GM19455 (cell line): Measurements from ENCODE around the gene UNC5A.

Source experiments
- ATAC-seq: cut with Tn5 transposase; IDR thresholded peaks from one replicate; pipeline ENCODE4 v1.9.1; 2021; ENCODE audit not compliant: unreplicated experiment

Gene UNC5A

DNA sequence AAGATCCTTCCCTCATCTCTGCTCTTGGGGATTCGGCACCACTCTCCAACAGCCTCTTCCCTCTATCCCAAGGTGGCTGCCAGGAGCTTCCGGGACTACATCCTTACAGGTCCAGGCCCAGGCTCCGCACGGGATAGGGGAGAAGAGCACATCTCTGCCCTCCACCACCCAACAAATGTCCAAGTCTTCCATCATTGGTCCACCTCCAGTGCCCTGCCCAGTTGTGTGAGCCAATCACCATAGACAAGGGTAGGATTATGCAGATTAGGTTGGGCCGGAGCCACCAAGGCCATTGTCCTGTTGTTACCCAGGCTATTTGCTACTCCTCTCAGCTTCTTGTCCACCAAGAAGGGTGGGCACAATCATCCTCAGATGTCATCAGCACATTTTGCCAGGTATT, 9.1 kb downstream of the UNC5A start:
- no peak for ATAC-seq

DNA sequence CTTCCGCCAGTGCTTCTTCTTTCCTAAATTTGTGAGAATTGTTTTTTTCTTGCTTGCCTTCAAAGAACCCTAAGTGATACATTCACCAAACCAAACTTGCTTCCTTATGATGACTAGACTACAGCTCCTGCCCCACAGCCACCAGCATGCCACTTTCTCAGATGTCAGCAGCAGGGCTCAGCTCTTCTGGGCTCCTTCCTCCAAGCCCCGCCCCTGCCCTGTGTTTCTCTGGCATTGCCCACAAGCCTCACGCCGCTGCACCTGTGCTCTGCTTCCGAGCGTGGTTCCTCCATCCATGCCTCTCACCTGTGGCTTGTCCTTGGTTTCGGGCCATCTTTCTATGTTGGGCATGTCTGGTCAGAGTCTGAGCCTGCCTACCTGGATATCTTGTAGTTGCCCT, 10.6 kb downstream of the UNC5A start:
- no peak for ATAC-seq

DNA sequence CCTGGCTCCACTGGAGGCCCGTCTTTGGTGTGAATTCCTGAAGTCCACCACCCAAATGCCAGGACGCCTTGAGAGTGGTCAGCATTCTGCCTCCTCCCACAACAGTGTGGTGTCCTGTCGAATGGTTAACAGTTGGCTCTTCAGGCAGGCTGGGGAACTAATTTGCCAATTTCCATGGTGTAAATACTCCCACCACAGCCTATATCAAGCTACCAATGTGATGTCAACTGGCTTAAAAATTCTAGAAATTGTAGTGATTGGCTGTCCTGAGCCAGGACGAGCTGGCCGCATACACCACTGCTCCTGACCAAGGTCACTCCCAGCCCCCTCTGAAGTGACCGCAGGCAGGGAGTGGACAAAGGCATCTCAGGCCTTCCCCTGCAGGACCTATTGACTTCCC, 11.1 kb downstream of the UNC5A start:
- no peak for ATAC-seq

DNA sequence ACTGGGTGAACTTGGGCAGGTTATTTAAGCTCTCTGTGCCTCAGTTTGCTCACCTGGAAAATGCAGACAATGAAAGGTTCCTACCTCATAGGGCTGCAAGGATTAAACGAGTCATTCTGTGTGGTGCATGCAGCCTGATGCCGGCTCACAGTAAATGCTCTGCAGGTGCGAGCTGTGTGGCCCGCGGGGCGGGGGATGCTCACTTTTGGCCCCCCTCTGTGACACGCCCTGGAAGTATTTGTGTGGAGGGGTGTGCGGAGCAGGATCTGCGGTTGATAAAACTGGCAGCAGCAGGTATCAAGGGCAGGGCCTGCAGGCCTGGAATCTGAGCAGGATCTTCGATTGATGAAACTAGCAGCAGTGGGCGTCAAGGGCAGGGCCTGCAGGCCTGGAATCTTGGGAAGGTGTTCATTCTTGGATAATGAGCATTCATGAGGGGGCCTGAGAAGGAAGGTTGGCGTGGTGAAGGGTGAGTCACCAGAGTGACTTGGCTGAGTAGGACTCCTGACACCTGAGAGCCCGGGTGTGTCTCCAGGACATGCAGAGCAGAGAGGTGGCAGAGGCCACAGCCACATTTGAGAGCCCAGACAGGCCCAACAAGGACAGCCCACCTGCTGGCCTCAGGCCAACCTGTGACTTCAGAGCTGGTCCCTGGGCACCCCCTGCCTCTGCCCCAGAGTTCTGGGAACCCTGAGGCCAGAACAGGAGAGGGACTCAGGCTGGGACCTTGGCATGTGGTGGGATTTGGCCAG, 11.9 kb downstream of the UNC5A start:
- no peak for ATAC-seq

DNA sequence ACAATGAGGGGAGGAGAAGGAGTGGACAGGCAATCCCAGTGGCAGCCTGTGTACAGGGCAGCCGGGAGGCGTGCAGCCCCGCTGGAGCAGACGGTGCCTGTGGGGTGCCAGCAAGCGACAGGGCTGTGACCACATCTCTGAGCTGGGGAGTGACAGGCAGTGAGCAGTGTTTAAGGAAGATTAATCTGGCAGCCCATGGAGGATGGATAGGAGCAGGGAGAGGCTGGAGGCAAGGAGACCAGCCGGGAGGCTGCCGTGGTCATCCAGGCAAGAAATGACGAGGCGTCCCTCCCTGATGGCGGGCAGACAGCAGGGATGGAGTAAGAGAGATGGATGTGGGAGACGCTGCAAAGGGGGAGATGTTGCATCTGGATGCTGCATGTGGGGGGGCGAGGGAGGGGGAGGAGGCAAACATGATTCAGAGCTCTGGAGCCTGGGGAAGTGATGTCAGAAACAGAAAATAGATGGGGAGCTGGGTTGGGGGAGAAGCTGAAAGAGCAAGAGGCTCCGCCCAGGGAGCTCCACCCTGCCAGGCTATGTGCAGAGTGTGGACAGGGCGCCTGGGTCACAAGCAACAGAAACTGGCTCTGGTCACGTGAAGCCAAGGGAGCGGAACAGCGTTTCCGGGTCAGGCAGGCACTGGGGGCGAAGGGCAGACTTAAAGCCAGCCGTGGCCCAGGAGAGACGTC, 12.6 kb downstream of the UNC5A start:
- no peak for ATAC-seq

DNA sequence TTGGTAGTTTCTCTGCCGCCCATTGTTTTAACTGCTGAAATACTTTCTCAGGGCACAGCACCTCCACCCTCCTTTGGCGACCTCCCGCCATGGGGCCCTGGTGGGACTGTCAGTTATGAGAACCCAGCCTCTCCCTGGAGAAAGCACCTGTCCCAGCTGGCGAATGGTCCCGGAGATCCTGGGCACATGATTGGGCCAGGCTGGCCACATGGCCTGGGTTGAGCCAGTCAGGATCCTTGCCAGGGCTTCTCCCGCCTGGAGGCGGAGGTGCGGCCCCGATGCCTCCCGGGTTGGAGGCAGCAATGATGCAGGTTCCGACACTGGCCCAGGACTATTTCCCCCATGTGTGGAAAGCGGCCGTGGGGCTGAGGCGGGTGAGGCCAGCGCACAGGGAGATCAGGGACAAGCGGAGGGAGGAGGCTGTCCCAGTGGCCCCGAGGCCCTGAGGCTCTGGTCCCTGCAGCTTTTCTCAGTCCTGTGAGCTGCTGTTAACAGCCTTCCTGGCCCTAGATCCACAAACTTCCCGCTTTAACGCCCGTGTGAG, 13.6 kb downstream of the UNC5A start:
- no peak for ATAC-seq

GRCh38 chr5:176824604-176825003, 14.2 kb downstream of the UNC5A start:
- no peak for ATAC-seq

GRCh38 chr5:176825234-176825633, 14.9 kb downstream of the UNC5A start:
- ATAC-seq: no peak

GRCh38 chr5:176825957-176826356, 15.6 kb downstream of the UNC5A start:
- no peak for ATAC-seq

DNA sequence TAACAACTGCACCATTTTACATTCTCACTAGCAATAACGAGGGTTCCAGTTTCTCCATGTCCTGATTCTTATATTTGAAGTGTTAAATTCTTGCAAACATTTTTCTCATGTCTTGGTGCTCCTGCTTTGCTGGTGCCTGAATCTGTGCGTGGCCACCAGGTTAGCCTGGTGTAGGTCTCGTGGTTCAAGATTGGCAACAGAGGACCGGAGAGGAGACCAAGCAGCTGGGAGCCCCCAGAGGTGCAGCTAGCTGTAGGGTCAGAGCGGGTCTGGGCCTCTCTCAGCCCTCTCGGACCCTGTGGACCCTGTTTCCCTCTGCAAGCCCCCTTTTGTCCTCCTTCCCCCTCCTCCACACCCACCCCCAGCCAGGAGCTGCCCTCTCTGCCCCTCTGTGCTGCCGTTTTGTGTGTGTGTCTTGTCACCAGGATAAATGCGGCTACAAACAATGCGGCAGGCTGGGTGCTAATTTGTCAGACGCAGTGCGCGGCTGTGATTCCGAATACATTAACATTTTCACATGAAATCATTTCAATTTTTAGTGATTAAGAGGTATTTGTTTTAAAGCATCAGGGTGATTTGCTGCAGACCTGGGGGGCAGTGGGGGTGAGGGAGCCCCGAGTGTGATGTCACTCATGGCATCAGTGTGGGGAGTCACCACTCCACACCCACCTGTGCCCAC, 17.5 kb downstream of the UNC5A start:
- no peak for ATAC-seq

DNA sequence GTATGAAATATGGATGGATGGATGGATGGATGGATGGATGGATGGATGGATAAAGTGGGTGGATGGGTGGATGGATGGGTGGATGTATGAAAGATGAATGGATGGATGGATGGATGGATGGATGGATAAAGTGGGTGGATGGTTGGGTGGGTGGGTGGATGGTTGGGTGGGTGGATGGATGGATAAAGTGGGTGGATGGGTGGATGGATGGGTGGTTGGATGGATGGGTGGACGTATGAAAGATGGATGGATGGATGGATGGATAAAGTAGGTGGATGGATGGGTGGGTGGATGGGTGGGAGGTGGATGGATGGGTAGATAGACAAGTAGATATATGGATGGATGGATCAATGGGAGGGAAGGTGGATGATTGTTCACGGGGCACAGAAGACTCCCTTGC, 19.0 kb downstream of the UNC5A start:
- no peak for ATAC-seq

DNA sequence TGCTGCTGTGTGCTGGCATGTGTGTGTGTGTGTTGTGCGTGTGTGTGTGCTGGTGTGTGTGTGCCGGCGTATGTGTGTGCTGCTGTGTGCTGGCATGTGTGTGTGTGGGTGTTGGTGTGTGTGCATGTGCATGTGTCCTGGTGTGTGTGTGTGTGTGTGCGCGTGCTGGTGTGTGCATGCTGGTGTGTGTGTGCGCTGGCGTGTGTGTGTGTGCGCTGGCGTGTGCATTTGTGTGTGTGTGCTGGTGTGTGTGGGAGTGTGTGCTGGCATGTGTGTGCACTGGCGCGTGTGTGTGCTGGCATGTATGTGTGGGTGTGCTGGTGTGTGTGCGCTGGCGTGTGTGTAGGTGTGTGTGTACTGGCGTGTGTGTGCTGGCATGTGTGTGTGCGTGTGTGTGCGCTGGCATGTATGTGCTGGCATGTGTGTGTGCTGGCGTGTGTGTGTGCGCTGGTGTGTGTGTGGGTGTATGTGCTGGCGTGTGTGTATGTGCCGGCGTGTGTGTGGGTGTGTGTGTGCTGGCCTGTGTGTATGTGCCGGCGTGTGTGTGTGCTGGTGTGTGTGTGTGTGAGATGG, 20.1 kb downstream of the UNC5A start:
- ATAC-seq: no peak

GRCh38 chr5:176830995-176831423, 20.6 kb downstream of the UNC5A start:
- no peak for ATAC-seq

- ATAC-seq: no peak
These were observed 21.1 kb downstream of the UNC5A start for GRCh38 chr5:176831425-176831824.

DNA sequence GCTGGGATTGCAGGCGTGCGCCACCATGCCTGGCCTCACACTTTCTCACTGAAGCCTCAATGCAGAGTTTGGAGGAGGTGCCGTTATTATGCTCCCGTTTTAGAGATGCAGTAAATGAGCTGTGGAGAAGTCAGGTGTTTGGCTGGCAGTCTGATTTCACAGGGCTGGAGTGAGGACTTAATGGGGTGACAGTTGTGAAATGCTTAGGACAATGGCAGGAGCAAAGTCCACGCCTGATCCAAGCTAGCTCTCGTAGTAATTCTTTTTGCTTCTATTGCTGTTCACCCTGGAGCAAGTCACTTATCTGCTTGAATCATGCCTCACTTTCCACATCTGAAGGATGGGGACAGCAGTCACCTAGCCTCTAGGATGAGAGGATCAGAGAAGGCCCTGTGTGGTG, 21.8 kb downstream of the UNC5A start:
- no peak for ATAC-seq

DNA sequence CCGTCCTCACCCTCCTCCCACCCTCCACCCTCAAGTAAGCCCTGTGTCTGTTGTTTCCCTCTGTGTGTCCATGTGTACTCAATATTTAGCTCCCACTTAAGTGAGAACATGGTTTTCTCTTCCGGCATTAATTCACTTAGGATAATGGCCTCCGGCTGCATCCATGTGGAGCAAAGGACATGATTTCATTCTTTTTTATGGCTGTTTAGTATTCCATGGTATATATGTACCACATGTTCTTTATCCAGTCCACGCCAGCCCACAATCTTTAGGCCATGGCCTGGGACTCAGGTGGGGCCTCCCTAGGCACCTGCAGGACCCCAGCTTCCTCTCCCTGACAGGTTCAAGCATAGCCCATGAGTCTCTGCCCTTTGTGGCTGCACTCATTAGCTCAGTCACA, 22.9 kb downstream of the UNC5A start:
- ATAC-seq: no peak

GRCh38 chr5:176835918-176836317, 25.6 kb downstream of the UNC5A start:
- ATAC-seq: no peak

GRCh38 chr5:176836811-176837706, 26.7 kb downstream of the UNC5A start:
- no peak for ATAC-seq

- ATAC-seq: no peak
These were observed 27.4 kb downstream of the UNC5A start for GRCh38 chr5:176837707-176838115.

- no peak for ATAC-seq
These were observed 33.3 kb downstream of the UNC5A start for GRCh38 chr5:176843673-176844072.
